HG03108 (cell line): ENCODE measurements around the gene COL11A1.
"Not testable (repeated sequence)": the region's sequence is repeated elsewhere in the genome, so short reads cannot be mapped to it uniquely, and the experiment has no call there.

ENCODE experiments used
- ATAC-seq: cut with Tn5 transposase; IDR thresholded peaks from one replicate; pipeline ENCODE4 v1.9.1; 2021; ENCODE audit warnings: moderate library complexity; ENCODE audit not compliant: unreplicated experiment

Gene COL11A1

GRCh38 chr1:102933362-102933761 lies 175.0 kb downstream of the COL11A1 start:
- ATAC-seq, result not testable (repeated sequence)

- no peak for ATAC-seq
These were observed 188.7 kb downstream of the COL11A1 start for GRCh38 chr1:102919659-102920058.

GRCh38 chr1:102901996-102902395 lies 206.3 kb downstream of the COL11A1 start:
- no peak for ATAC-seq

- ATAC-seq, result no peak
These were observed 208.4 kb downstream of the COL11A1 start for GRCh38 chr1:102899935-102900334.

- ATAC-seq, result no peak
These were observed 210.8 kb downstream of the COL11A1 start for GRCh38 chr1:102897557-102897956.

- no peak for ATAC-seq
These were observed 211.6 kb downstream of the COL11A1 start for GRCh38 chr1:102896771-102897170.

GRCh38 chr1:102896286-102896685 lies 212.0 kb downstream of the COL11A1 start:
- no peak for ATAC-seq

GRCh38 chr1:102891868-102892625 lies 216.3 kb downstream of the COL11A1 start:
- ATAC-seq, result no peak

- no peak for ATAC-seq
These were observed 221.7 kb downstream of the COL11A1 start for GRCh38 chr1:102886638-102887037.

- no peak for ATAC-seq
These were observed 224.1 kb downstream of the COL11A1 start for GRCh38 chr1:102884238-102884637.

- no peak for ATAC-seq
These were observed 228.8 kb downstream of the COL11A1 start for GRCh38 chr1:102879439-102879993.

- ATAC-seq, result no peak
These were observed 232.6 kb downstream of the COL11A1 start for GRCh38 chr1:102875756-102876155.

- ATAC-seq, result no peak
These were observed 235.8 kb downstream of the COL11A1 start for GRCh38 chr1:102872526-102872925.

GRCh38 chr1:102872097-102872496 lies 236.2 kb downstream of the COL11A1 start:
- ATAC-seq, result no peak

- no peak for ATAC-seq
These were observed 244.6 kb downstream of the COL11A1 start for GRCh38 chr1:102863704-102864103.

- no peak for ATAC-seq
These were observed 247.1 kb downstream of the COL11A1 start for GRCh38 chr1:102861247-102861646.

- no peak for ATAC-seq
These were observed 249.6 kb downstream of the COL11A1 start for GRCh38 chr1:102858695-102859094.

- ATAC-seq, result no peak
These were observed 251.1 kb downstream of the COL11A1 start for GRCh38 chr1:102857251-102857650.

- no peak for ATAC-seq
These were observed 254.6 kb downstream of the COL11A1 start for GRCh38 chr1:102853701-102854187.

- no peak for ATAC-seq
These were observed 255.2 kb downstream of the COL11A1 start for GRCh38 chr1:102853136-102853535.

GRCh38 chr1:102852613-102853012 lies 255.7 kb downstream of the COL11A1 start:
- ATAC-seq, result no peak

- no peak for ATAC-seq
These were observed 256.7 kb downstream of the COL11A1 start for GRCh38 chr1:102851616-102852015.
